Measurements from ENCODE around the gene COL24A1. TPM values are rescaled to one million over a fixed set of nuclear protein-coding genes. Genes with fewer than 3 reads are reported as not detected.
"Not testable (repeated sequence)": the region's sequence is repeated elsewhere in the genome, so short reads cannot be mapped to it uniquely, and the experiment has no call there.

The COL24A1 gene
- total RNA-seq, 1 donor, result 3.9 TPM

DNA sequence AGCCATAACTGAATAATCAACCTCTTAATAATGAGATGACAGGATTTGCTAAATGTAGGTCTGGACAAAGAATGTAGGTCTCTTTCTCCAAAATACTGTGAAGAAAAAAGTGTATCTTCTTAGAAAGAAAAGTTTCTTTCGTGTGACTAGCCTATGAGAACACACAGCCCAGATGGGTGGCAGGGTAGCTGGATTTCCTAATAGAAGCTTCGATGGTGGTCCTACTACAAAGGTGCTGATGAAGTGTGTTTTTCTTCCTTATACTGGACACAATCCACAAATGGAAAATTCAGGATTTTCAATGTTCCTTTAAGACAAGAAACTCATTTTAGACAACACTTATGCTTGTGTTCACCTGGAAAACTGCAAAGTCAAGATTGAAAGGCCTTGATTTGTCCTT, 358.2 kb downstream of the COL24A1 start:
- TF ChIP-seq, protein P1, sequence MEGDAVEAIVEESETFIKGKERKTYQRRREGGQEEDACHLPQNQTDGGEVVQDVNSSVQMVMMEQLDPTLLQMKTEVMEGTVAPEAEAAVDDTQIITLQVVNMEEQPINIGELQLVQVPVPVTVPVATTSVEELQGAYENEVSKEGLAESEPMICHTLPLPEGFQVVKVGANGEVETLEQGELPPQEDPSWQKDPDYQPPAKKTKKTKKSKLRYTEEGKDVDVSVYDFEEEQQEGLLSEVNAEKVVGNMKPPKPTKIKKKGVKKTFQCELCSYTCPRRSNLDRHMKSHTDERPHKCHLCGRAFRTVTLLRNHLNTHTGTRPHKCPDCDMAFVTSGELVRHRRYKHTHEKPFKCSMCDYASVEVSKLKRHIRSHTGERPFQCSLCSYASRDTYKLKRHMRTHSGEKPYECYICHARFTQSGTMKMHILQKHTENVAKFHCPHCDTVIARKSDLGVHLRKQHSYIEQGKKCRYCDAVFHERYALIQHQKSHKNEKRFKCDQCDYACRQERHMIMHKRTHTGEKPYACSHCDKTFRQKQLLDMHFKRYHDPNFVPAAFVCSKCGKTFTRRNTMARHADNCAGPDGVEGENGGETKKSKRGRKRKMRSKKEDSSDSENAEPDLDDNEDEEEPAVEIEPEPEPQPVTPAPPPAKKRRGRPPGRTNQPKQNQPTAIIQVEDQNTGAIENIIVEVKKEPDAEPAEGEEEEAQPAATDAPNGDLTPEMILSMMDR (IDR thresholded peaks at IDR 0.05; ENCODE audit: insufficient read depth, low read depth, low read length), result no peak
- no peak for DNase-seq (ENCODE audit: low read depth)

DNA sequence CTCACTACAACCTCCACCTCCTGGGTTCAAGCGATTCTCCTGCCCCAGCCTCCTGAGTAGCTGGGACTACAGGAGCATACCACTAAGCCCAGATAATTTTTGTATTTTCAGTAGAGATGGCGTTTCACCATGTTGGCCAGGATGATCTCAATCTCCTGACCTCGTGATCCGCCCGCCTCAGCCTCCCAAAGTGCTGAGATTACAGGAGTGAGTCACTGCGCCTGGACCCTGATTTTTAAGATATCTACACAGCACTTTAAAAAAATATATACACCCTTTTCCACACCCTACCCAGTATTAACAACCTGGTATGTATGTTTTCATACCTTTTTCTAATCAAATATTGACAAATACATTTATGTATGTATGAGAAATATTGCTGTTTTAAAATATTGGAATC, 379.6 kb downstream of the COL24A1 start:
- not testable (repeated sequence) for H3K4me3 ChIP-seq (ENCODE audit: low read depth, low read length); DNase-seq (ENCODE audit: low read depth)

More for the DNA sequence above, 358.2 kb downstream of the COL24A1 start:
- no peak overlapping the region for H3K4me3 ChIP-seq (ENCODE audit: low read depth, low read length)

DNA sequence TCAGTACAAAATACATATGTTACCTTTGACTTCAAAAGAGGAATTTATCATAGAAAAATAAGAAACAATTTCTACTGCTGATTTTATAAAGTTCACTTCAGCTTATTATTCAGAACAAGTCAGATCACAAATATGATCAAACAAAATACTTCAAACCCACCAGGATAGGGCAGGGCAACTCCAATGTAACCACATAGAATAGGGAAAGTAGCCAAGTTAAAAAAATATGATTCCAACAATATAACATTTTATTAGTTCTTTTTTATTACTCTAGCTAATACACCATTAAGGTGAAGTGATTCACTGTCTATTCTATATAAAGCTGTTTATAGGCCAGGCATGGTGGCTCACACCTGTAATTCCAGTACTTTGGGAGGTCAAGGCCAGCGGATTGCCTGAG, 393.8 kb downstream of the COL24A1 start:
- TF ChIP-seq, protein P1 (IDR thresholded peaks at IDR 0.05; ENCODE audit: insufficient read depth, low read depth, low read length), result no peak
- DNase-seq (ENCODE audit: low read depth), result no peak
- no peak overlapping the region for H3K4me3 ChIP-seq (ENCODE audit: low read depth, low read length)

DNA sequence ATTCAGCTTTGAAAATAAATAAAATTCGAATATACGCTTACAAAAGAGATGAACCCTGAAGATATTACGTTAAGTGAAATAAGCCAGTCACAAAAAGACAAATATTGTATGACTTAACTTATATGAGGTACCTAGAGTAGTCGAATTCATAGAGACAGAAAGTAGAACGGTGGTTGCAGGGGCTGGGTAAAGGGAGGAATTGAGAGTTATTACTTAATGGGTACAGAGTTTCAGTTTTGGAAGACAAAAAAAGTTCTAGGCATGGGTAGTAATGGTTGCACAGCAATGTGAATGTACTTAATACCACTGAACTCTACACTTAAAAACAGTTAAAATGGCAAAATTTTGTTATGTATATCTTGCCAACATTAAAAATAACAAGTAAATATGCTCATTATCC, 399.7 kb downstream of the COL24A1 start:
- DNase-seq (ENCODE audit: low read depth), result no peak
- TF ChIP-seq, protein P1 (IDR thresholded peaks at IDR 0.05; ENCODE audit: insufficient read depth, low read depth, low read length), result no peak
- H3K4me3 ChIP-seq (ENCODE audit: low read depth, low read length), result no peak overlapping the region

DNA sequence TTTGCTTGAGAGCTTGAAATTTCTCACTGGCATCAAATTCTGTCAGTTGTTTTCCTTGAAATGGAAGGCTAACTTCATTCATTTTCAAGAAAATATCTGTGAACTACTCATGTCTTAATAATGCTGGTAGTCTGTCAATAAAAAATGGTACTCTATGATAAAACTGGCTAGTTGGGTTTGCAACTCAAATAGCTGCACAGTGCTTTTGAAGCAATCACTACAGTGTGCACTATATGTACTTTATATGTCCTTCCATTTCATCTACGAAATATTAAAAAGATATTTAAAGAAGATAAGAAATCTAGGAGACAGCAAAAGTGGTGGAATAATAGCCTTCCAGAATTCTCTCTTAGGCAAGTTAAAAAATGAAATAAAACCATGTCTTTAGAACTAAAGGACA, 408.5 kb downstream of the COL24A1 start:
- H3K4me3 ChIP-seq (ENCODE audit: low read depth, low read length), result no peak overlapping the region
- TF ChIP-seq, protein P1 (IDR thresholded peaks at IDR 0.05; ENCODE audit: insufficient read depth, low read depth, low read length), result no peak
- DNase-seq (ENCODE audit: low read depth), result no peak

DNA sequence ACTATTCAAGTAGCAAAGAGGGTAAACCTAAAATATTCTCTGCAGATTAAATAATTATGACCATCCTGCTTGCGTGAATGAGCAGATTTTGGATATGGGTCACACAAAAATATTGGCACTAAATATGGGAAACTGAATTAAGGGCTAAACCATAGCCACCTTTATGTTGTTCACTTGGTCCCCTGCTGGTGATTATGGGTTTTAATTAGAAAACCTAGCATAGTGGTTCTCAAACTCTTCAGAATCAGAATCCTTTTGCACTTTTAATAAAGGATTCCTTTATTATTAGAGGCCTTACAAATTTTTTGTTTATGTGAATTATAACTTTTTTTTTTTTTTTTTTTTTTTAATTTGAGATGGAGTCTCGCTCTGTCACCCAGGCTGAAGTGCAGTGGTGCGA, 409.8 kb downstream of the COL24A1 start:
- TF ChIP-seq, protein P1 (IDR thresholded peaks at IDR 0.05; ENCODE audit: insufficient read depth, low read depth, low read length), result peak; percentile 7
- no peak overlapping the region for H3K4me3 ChIP-seq (ENCODE audit: low read depth, low read length)
- no peak for DNase-seq (ENCODE audit: low read depth)

DNA sequence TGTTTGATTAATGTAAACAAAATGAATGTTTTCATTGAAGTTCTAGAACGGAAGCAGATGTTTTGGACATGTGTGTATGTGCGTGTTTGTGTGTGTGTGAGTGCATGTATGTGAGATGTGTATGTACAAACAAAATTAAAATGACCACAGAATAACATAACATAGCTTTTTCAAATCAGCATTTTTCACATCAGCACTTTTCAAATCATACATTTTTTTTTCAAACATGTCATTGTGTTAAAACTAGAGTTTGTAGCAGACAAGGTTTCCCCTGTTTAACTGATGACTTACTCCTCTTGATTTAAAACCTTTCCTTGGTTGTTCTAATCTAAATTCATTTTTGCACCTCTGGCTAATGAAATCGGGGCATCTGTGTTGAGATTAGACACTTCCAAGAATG, 412.8 kb downstream of the COL24A1 start:
- TF ChIP-seq, protein P1 (IDR thresholded peaks at IDR 0.05; ENCODE audit: insufficient read depth, low read depth, low read length), result no peak
- no peak overlapping the region for H3K4me3 ChIP-seq (ENCODE audit: low read depth, low read length)
- no peak for DNase-seq (ENCODE audit: low read depth)
